ENCODE measurements around the gene DRC7. TPM values are rescaled to one million over a fixed set of nuclear protein-coding genes. Genes with fewer than 3 reads are reported as not detected.

DRC7 gene
- polyA plus RNA-seq, 1 of the 3 experiments (the other 2 are of a cell fraction), result 0.58 TPM

DNA sequence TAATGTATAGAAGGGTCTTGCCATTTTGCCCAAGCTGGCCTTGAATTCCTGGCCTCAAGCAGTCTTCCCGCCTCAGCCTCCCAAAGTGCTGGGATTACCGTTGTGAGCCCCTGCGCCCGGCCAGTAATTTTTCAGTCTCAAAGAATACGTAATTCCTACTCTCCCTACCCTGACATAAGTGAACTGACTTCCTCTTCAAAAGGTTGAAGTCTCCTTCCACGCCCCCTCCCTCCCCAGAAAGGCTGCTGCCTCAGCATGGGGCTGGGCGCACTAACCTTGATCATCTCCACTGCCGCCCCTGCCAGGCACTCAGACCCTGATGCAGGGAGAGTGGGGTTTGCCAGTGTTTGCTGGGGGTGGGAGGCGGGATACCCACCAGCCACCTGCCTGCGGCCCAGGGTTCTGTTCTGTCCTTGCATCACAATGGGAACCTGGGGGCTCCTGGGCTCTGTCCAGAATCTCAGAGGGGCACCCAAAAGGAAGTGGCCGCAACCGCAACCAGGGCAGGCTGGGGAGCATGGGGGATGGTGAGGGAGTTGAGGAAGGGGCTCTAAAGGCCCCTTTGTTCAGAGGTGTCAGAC, 80.2 kb downstream of the DRC7 start:
- CTCF ChIA-PET, result interaction anchor here (1.3 to 3.1 kb wide), 2 partner anchors 9 to 20 kb away, joined by 3 to 10 read pairs; no protein-coding TSS in a partner anchor
- peaks cover 10 to 15% of the 10 kb centered on the region in 2 experiments for H3K36me3 ChIP-seq (replicated peaks in 1 of 2; ENCODE audit: control insufficient read depth in 1 of 2, insufficient read depth in 2 of 2, low read length in 1 of 2)

DNA sequence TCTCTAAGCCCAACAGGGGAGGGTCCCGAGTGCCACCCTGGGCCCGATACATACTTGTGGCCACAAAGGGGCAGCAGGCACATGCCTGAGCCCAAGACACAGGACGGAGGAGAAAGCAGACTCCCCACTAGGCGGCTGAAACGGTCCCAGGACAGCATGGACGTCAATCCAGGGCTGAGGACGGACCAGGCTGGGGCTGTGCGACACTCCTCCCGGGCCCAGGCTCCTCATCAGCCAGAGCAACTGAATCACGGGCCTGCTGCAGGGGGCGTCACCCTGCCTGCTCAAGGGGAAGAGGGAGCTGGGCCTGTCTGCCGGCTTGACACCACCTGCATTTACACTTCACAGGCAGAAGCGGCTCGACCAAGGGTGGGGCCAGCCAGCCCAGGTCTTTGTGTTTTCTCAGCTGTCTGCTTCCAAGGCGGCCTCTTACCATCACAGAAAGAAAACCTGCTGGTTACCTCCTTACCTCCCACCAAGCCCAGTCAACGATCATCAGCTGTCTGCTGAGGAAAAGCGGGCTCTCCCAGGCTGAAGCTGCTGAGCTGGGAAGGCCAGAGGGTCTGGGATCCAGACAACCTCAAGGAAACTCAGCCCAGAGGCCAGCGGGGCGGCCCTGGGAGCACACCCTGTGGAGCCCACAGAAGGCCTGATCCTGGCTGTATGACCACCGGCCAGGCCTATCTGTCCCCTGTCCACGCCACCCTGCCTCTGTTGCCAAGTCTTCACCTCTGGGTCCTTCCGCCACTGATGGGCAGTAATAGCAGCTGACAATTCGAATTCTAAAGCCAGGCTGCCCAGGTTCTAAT, 81.3 kb downstream of the DRC7 start:
- H3K9me3 ChIP-seq, result no peaks in the 10 kb centered on the region
- peak; percentile 58 for DNase-seq
- no peak overlapping the region for H3K4me3 ChIP-seq (ENCODE audit: low read depth in 2 of 2, low read length in 1 of 2)
- TF ChIP-seq, protein P1, sequence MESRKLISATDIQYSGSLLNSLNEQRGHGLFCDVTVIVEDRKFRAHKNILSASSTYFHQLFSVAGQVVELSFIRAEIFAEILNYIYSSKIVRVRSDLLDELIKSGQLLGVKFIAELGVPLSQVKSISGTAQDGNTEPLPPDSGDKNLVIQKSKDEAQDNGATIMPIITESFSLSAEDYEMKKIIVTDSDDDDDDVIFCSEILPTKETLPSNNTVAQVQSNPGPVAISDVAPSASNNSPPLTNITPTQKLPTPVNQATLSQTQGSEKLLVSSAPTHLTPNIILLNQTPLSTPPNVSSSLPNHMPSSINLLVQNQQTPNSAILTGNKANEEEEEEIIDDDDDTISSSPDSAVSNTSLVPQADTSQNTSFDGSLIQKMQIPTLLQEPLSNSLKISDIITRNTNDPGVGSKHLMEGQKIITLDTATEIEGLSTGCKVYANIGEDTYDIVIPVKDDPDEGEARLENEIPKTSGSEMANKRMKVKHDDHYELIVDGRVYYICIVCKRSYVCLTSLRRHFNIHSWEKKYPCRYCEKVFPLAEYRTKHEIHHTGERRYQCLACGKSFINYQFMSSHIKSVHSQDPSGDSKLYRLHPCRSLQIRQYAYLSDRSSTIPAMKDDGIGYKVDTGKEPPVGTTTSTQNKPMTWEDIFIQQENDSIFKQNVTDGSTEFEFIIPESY (IDR thresholded peaks at IDR 0.05; ENCODE audit: borderline replicate concordance, low read depth), result no peak
- TF ChIP-seq RAD21 (IDR thresholded peaks at IDR 0.05; ENCODE audit: low read length) (peak; percentile 50), FOSL2 (IDR thresholded peaks at IDR 0.05; ENCODE audit: borderline replicate concordance, low read depth) (no peak), GATA2 (CRISPR knock-in tag; IDR thresholded peaks at IDR 0.05) (no peak), FOXM1 (IDR thresholded peaks at IDR 0.05; ENCODE audit: low read depth) (no peak), RXRA (IDR thresholded peaks at IDR 0.05; ENCODE audit: borderline replicate concordance, low read depth) (no peak), SMC3 (IDR thresholded peaks at IDR 0.05; ENCODE audit: low read depth, low read length) (peak; percentile 31; the same call in 1 of the 2 replicates)
- TF ChIP-seq, protein P2, sequence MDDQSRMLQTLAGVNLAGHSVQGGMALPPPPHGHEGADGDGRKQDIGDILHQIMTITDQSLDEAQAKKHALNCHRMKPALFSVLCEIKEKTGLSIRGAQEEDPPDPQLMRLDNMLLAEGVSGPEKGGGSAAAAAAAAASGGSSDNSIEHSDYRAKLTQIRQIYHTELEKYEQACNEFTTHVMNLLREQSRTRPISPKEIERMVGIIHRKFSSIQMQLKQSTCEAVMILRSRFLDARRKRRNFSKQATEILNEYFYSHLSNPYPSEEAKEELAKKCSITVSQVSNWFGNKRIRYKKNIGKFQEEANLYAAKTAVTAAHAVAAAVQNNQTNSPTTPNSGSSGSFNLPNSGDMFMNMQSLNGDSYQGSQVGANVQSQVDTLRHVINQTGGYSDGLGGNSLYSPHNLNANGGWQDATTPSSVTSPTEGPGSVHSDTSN (IDR thresholded peaks at IDR 0.05), result no peak
- peaks cover 2 to 15% of the 10 kb centered on the region in 2 experiments for H3K36me3 ChIP-seq (replicated peaks in 1 of 2; ENCODE audit: control insufficient read depth in 1 of 2, insufficient read depth in 2 of 2, low read length in 1 of 2)
- H3K27me3 ChIP-seq (ENCODE audit: insufficient read depth), result no peaks in the 10 kb centered on the region
- ChIA-PET CTCF (interaction anchor here (0.6 to 3.1 kb wide), 7 partner anchors 10 to 225 kb away, joined by 3 to 10 read pairs (median 3); partner anchors contain the start of gene USB1), POLR2A (interaction anchor here (0.7 kb wide), 1 partner anchor 19 kb away, joined by 3 read pairs; no protein-coding TSS in a partner anchor)
- H3K79me2 ChIP-seq (ENCODE audit: insufficient read depth), result peaks cover 31% of the 10 kb centered on the region
- no peaks in the 10 kb centered on the region for H3F3A ChIP-seq (replicated peaks; ENCODE audit: insufficient read depth)
- H2AFZ ChIP-seq (ENCODE audit: low read depth), result no peak overlapping the region
- H3K9ac ChIP-seq, result no peak overlapping the region
- no peak overlapping the region for H3K27ac ChIP-seq (ENCODE audit: low read depth in 2 of 2, low read length in 1 of 2)
- H4K20me1 ChIP-seq (ENCODE audit: insufficient read depth), result peaks cover 13% of the 10 kb centered on the region; the same call in 1 of the 2 replicates
- no peaks in the 10 kb centered on the region for H3K9me2 ChIP-seq
- no peak overlapping the region for H3K4me2 ChIP-seq
- 78% methylated on average over 14 of the region's 23 CpGs for WGBS (ENCODE audit: low lambda C conversion rate)
- H3K4me1 ChIP-seq (ENCODE audit: control insufficient read depth in 1 of 2, insufficient read depth in 2 of 2, low read depth in 1 of 2, low read length in 1 of 2), result no peaks in the 10 kb centered on the region

More for the DNA sequence above, 80.2 kb downstream of the DRC7 start:
- no peaks in the 10 kb centered on the region for H3K9me3 ChIP-seq
- H4K20me1 ChIP-seq (ENCODE audit: insufficient read depth), result peaks cover 13% of the 10 kb centered on the region; the same call in 1 of the 2 replicates
- no peak for TF ChIP-seq RFX5 (IDR thresholded peaks at IDR 0.05; ENCODE audit: low read length)
- TF ChIP-seq TAF1 (IDR thresholded peaks at IDR 0.05; ENCODE audit: borderline replicate concordance, low read depth, low read length), result no peak
- TF ChIP-seq, protein P3, sequence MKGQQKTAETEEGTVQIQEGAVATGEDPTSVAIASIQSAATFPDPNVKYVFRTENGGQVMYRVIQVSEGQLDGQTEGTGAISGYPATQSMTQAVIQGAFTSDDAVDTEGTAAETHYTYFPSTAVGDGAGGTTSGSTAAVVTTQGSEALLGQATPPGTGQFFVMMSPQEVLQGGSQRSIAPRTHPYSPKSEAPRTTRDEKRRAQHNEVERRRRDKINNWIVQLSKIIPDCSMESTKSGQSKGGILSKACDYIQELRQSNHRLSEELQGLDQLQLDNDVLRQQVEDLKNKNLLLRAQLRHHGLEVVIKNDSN (IDR thresholded peaks at IDR 0.05; ENCODE audit: borderline replicate concordance, low read depth), result no peak
- no peak for TF ChIP-seq CHD2 (IDR thresholded peaks at IDR 0.05; ENCODE audit: low read length, partially characterized antibody)
- no peak for TF ChIP-seq JUND (IDR thresholded peaks at IDR 0.05)
- TF ChIP-seq MXI1 (IDR thresholded peaks at IDR 0.05; ENCODE audit: low read depth, low read length), result no peak
- no peak for TF ChIP-seq FOSL2 (IDR thresholded peaks at IDR 0.05; ENCODE audit: borderline replicate concordance, low read depth)
- no peak for TF ChIP-seq MEF2A (IDR thresholded peaks at IDR 0.05; ENCODE audit: borderline replicate concordance, low read depth)
- TF ChIP-seq, protein P4, sequence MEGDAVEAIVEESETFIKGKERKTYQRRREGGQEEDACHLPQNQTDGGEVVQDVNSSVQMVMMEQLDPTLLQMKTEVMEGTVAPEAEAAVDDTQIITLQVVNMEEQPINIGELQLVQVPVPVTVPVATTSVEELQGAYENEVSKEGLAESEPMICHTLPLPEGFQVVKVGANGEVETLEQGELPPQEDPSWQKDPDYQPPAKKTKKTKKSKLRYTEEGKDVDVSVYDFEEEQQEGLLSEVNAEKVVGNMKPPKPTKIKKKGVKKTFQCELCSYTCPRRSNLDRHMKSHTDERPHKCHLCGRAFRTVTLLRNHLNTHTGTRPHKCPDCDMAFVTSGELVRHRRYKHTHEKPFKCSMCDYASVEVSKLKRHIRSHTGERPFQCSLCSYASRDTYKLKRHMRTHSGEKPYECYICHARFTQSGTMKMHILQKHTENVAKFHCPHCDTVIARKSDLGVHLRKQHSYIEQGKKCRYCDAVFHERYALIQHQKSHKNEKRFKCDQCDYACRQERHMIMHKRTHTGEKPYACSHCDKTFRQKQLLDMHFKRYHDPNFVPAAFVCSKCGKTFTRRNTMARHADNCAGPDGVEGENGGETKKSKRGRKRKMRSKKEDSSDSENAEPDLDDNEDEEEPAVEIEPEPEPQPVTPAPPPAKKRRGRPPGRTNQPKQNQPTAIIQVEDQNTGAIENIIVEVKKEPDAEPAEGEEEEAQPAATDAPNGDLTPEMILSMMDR (IDR thresholded peaks at IDR 0.05), result no peak
- no peak for TF ChIP-seq POLR2AphosphoS5 (IDR thresholded peaks at IDR 0.05; ENCODE audit: low read depth, low read length)
- no peaks in the 10 kb centered on the region for H3K27me3 ChIP-seq (ENCODE audit: insufficient read depth)
- H3K9ac ChIP-seq, result no peak overlapping the region
- no peak overlapping the region for H3K27ac ChIP-seq (ENCODE audit: low read depth in 2 of 2, low read length in 1 of 2)
- H3F3A ChIP-seq (replicated peaks; ENCODE audit: insufficient read depth), result no peaks in the 10 kb centered on the region
- no peak for DNase-seq
- 96% methylated on average over 12 of the region's 12 CpGs for WGBS (ENCODE audit: low lambda C conversion rate)
- POLR2A ChIA-PET, result no interaction called here
- no peak overlapping the region for H3K4me2 ChIP-seq
- no peaks in the 10 kb centered on the region for H3K4me1 ChIP-seq (ENCODE audit: control insufficient read depth in 1 of 2, insufficient read depth in 2 of 2, low read depth in 1 of 2, low read length in 1 of 2)
- peaks cover 25% of the 10 kb centered on the region for H3K79me2 ChIP-seq (ENCODE audit: insufficient read depth)
- no peak overlapping the region for H2AFZ ChIP-seq (ENCODE audit: low read depth)
- no peaks in the 10 kb centered on the region for H3K9me2 ChIP-seq
- no peak overlapping the region for H3K4me3 ChIP-seq (ENCODE audit: low read depth in 2 of 2, low read length in 1 of 2)
